Activated gamma-delta T cell treated with anti-CD3 and anti-CD28 coated beads, Interleukin-2, amount 50 U/mL, for 16 hours (primary cell): ENCODE data around the gene BCAR1.
"Not testable (repeated sequence)": the region's sequence is repeated elsewhere in the genome, so short reads cannot be mapped to it uniquely, and the experiment has no call there.

Experiments
- DNase-seq: peaks from one replicate; pipeline ENCODE4 v3.0.0-alpha.2; 2020; ENCODE audit warnings: low read depth

Gene BCAR1

DNA sequence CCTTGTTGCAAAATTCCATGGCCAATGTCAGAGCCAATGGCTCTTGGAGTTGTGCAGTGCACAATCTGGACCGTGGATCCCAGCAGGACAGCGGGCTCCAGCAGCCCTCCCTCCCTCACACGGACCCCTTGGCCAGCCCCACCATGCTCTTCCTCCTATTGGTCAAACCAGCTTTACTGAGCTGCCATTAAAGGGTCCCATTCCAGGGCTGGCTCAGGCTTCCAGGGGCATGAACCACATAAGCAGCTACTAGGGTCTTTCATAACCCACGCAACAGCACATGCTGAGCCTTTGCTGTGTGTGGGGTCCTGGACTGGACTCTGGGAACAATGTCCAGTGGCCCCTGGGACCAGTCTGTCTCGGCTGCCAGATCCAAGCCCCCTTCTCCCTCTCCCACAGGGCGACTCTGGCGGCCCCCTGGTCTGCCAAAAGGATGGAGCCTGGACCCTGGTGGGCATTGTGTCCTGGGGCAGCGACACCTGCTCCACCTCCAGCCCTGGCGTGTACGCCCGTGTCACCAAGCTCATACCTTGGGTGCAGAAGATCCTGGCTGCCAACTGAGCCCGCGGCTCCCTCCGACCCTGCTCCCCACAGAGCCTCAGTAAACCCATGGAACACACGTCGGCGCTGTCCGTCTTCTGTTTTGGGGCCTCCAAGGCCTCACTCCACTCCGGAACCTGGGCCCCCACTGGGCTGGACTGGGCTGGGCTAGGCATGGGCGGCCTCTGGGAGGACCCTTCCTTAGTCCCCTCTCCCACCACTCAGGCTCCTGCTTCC, 26.9 kb downstream of the BCAR1 start:
- DNase-seq, result no peak

GRCh38 chr16:75223129-75223528, 28.3 kb downstream of the BCAR1 start:
- DNase-seq, result not testable (repeated sequence)

- DNase-seq, result no peak
These were observed 29.1 kb downstream of the BCAR1 start for GRCh38 chr16:75222271-75222783.

DNA sequence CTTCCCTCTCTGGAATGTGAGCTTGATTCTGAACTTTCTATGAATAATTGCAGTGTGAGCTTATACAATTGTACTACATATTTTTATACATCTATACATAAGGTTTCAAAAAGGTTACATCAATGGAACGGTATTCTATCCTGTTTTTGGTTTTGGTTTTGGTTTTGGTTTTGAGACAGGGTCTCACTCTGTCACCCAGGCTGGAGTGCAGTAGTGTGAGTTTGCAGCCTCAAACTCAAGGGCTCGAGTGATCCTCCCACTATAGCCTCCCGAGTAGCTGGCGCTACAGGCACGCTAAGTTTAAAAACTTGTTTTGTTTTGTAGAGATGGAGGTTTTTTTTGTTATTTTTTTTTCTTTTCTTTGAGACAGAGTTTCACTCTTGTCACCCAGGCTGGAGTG, 31.6 kb downstream of the BCAR1 start:
- no peak for DNase-seq

GRCh38 chr16:75219088-75219487, 32.3 kb downstream of the BCAR1 start:
- no peak for DNase-seq

DNA sequence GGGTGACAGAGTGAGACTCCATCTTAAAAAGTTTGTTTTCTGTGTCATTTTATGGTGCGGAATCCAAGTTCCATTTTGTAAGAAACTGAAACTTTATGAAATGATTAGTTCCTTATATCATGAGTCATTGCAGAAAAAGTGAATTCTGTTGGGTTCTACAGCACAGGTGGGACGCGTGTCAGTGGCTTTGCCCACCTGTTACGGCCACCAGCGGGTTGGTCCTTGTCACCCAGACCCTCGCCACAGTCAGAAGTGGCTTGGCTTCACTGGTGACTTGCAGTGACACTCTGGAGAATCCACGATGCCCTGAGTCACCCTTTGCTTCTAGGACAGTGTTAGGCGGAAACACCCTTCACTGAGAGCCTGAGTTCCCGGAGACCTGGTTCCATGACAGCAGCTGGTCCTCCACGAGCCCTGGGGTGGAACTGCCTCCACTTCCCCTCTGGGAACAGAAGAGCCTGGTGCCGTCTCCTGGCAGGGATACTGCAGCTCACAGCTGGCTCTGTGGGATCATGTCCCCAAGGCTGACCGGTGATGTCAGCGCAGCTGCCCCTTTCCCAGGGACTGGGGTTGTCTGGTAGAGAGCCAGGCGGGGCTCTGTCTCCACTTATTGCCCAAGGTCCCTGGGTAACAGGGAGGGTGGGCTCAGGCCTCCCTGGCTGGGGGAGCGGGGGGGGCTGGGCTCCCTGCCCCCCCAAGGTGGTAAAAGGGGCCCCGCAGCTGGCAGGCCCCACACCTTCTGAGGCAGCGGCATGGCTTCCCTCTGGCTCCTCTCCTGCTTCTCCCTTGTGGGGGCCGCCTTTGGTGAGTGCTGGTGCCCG, 33.0 kb downstream of the BCAR1 start, which contains the start of gene CTRB1:
TSS of gene CTRB1 (plus strand) at position 733 of the 821 bp plus-strand sequence. CDS start at position 753, 20 bp downstream.
- DNase-seq, result no peak

- no peak for DNase-seq
These were observed 34.0 kb downstream of the BCAR1 start for GRCh38 chr16:75217389-75217851.

DNA sequence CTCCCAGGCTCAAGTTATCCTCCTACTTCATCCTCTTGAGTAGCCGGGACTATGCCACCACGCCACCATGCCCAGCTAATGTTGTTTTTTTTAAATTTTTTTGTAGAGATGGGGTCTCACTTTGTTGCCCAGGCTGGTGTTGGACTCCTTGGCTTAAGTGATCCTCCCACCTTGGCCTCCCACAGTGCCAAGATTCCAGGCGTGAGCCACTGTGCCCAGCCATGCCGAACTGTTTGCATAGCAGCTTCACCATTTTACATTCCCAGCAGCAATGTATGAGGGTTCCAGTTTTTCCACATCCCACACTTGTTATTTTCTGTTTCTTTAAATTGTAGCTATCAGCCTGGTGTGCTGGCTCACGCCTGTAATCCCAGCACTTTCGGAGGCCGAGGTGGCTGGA, 34.8 kb downstream of the BCAR1 start:
- DNase-seq, result no peak

DNA sequence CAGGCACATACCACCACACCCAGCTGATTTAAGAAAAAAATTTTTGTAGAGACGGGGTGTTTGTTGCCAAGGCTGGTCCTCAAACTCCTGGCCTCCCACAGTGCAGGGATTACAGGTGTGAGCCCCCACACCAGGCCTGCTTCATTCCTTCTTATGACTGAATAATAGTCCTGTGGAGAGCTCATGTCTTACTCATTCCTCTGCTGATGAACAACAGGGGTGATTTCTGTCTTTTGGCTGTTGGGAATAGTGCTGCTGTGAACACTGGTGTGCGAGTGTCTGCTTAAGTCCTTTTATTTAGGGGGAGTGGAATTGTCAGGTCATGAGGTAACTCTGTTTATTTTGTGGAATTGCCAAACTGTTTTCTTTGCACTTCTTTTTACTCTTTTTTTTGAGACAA, 35.3 kb downstream of the BCAR1 start:
- DNase-seq, result no peak

- DNase-seq, result not testable (repeated sequence)
These were observed 40.1 kb downstream of the BCAR1 start for GRCh38 chr16:75211286-75211685.

GRCh38 chr16:75209944-75210343, 41.5 kb downstream of the BCAR1 start:
- DNase-seq, result no peak

GRCh38 chr16:75209514-75209913, 41.9 kb downstream of the BCAR1 start:
- DNase-seq, result not testable (repeated sequence)

DNA sequence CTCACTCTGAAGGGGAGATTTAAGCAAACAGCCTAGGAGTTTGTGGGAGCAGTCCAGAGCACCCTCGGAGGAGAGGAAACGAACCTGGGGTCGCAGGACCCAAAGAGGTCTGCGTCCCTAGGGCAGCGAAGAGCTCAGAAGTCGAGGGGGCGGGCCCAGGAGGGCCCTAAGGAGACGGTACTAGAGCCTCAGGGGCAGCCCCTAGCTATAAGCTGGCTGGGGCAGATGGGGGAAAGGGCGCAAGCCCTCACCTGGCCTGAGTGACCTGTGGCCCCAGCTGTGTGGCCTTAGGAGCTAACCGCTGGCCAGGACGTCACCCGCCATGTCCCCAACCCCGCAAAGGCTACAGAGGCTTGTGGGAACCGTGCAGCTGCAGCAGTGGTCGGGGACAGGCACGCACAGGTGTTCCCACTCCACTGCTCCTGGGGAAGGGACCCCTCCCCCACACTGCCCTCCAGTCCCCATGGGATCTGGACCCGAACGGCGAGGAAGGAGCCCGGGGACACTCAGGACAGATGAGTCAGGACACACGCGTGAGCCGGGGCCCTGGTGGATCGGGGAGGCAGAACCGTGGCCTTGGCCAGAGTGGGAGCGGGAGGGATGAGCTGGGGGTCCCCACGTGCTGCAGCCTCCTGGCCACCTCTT, 42.4 kb downstream of the BCAR1 start:
- DNase-seq, result no peak

GRCh38 chr16:75208242-75208825, 43.1 kb downstream of the BCAR1 start:
- DNase-seq, result no peak

DNA sequence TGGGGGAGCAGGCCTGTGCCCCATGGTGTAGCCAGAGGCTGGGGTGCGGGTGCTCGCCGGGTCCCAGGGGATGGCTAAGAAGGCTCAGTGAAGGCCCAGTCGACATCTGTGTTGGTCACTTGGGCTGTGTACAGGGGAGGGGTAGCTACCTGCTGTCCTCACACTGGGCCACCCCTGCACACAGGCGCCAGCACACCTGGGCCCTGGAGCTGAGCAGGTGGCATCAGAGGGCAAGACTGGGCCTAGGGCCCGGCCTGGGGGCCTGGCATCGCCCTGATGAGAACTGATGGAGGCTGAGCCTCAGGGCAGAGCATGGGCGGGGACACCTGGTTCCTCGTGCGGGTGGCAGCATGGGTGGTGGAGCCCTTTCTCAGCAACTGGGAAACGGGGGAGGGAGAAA, 43.6 kb downstream of the BCAR1 start:
- DNase-seq, result no peak

GRCh38 chr16:75206749-75207451, 44.5 kb downstream of the BCAR1 start, which contains the start of gene CTRB2:
Gene CTRB2 (minus strand): TSS chr16:75207161. CDS start chr16:75207141, 20 bp downstream.
- no peak for DNase-seq

DNA sequence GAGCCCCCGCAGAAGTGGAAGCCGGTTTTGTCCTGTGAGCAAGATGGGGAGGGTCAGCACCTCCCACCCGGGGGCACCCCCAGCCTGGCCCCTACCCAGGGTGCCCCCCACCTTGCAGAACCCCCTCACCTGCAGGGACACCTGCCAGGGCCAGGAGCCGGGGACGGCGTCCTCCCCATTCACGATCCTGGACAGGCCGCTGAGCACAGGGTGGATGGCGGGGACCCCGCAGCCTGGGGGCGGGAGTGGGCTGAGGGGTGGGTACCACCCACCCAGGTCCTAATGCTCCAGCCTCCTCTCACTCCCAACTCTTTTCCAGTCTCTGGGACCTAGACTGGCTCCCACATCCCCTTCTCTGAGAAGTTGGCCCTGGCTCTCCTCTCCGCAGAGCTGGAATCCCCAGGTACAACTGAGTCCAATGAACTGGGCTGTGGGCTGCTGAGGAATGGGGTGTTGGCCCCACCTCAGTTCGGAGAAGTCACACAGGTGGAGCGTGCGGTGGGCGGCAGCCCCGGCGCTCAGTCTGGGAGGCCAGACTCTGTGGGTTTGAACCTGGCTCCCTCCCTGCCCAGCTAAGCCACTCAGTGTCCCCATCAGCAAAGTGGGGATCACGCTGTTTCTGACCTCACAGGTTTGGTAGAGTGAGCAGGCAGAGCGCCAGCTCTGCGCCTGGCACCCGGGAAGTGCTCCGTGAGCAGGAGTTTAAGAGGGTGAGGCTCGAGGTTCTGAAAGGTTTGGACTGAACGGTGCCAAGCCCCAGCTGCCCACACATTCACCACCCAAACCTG, 45.3 kb downstream of the BCAR1 start:
- not testable (repeated sequence) for DNase-seq

GRCh38 chr16:75205438-75205837, 46.0 kb downstream of the BCAR1 start:
- DNase-seq, result not testable (repeated sequence)

GRCh38 chr16:75204905-75205304, 46.5 kb downstream of the BCAR1 start:
- DNase-seq, result not testable (repeated sequence)

DNA sequence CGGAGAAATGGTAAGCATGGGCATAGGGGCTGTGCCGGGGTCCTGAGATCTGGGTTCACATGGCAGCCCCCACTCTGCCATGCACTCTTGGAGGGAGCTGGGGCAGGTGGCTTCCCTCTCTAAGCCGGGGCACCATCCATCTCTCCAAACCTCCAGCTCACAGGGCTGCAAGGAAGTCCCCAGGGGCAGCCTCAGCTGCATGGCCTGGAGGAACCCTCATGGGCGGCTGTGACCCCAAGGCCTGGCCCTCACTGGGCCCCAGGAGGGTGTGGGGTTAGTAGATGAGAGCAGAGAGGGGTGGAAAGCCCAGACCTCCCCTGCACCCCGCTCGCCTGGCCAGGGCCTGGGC, 47.0 kb downstream of the BCAR1 start:
- no peak for DNase-seq
